Adrenal gland (tissue), 12 donors: ENCODE results near the gene PSMG4. TPM values are rescaled to one million over a fixed set of nuclear protein-coding genes. Genes with fewer than 3 reads are reported as not detected.
A peak's percentile ranks its signal among the peaks of the same experiment; 100 is the strongest.

Experiments
- DNase-seq, 7 donors: peaks; one replicate each; pipeline ENCODE4 v3.0.0-alpha.2; 2019 to 2020
- H3K27ac ChIP-seq, 5 donors: fragments of 200-600 bp; sonication (generic) in 4 of 5; 1 replicate in 3 of 5; 2 replicates in 2 of 5; pipeline versions ENCODE4 v1.5.1 to v1.8.0; 2016 to 2020; ENCODE audit warnings: mild to moderate bottlenecking in 1 of 5
- H3K27me3 ChIP-seq: fragments of 200-600 bp; 2 replicates; pipeline ENCODE4 v1.8.0; 2021
- H3K36me3 ChIP-seq, 2 donors: fragments of 200-600 bp; replicated peaks in 1 of 2; 1 replicate in 1 of 2; 2 replicates in 1 of 2; pipeline versions ENCODE4 v1.5.1 to v1.8.0; 2018 to 2022
- H3K4me1 ChIP-seq, 2 donors: fragments of 200-600 bp; replicated peaks in 1 of 2; 1 replicate in 1 of 2; 2 replicates in 1 of 2; pipeline versions ENCODE4 v1.5.1 to v1.8.0; 2018 to 2021
- H3K4me3 ChIP-seq, 4 donors: fragments of 200-600 bp; sonication (generic) in 3 of 4; one replicate each; pipeline ENCODE4 v1.5.1; 2016 to 2018
- H3K9me3 ChIP-seq, 3 donors: fragments of 200-600 bp; sonication (generic) in 1 of 3; replicated peaks in 1 of 3; 1 replicate in 2 of 3; 2 replicates in 1 of 3; pipeline versions ENCODE4 v1.5.1 to v1.8.0; 2016 to 2021
- CTCF ChIP-seq, 6 experiments: fragments of 450-650 bp in 4 of 6; fragments of 200-600 bp in 2 of 6; sonication (generic) in 1 of 6; IDR thresholded peaks; 1 replicate in 5 of 6; 2 replicates in 1 of 6; pipeline versions ENCODE4 v1.5.1 to v1.8.0; 2016 to 2021; ENCODE audit warnings: antibody characterized with exemption in 6 of 6, mild to moderate bottlenecking in 2 of 6, moderate library complexity in 1 of 6
- POLR2A ChIP-seq, 2 donors: fragments of 450-650 bp; IDR thresholded peaks; one replicate each; pipeline ENCODE4 v1.6.1; 2017; ENCODE audit warnings: antibody characterized with exemption in 2 of 2, mild to moderate bottlenecking in 2 of 2, moderate library complexity in 1 of 2
- WGBS, 4 donors: extraction: QIAGEN DNeasy Blood & Tissue Kit in 2 of 4; methylation state at CpG; one replicate each; pipeline versions ENCODE4 v1.1.5 to v1.1.7; 2013 to 2017; 5-methylcytosine and 5-hydroxymethylcytosine counted together
- intact Hi-C, 2 donors: fragments of 100-400 bp; cut with DNase I; formaldehyde crosslinking; loops; one replicate each; pipeline versions ENCODE4 v1.14.1 to v1.15.0; 2022 to 2023
- polyA plus RNA-seq, 3 donors: library from polyadenylated mRNA; stranded (reverse); fragments of 200-250 nt in 2 of 3; fragments of 350-450 nt in 1 of 3; fragmentation: Illumina TruSeq in 1 of 3; extraction: RNeasy Lipid Tissue Mini Kit (QIAGEN cat#74804) in 1 of 3; gene quantifications; one replicate each; pipeline ENCODE4 v1.2.3, GENCODE V29; 2013 to 2014
- total RNA-seq, 9 donors: library from RNA; depleted of rRNA in 4 of 9; stranded (reverse); fragments of >200 nt in 4 of 9; fragments of 120-200 nt in 1 of 9; fragmentation: NEBNext Ultra II Directional in 1 of 9; extraction: Animal tissue kit (Norgen Biotek cat#: 25700) in 1 of 9; gene quantifications; one replicate each; pipeline versions ENCODE4 v1.1.0 to v1.2.4, GENCODE V29; 2013 to 2023
- donor health status: healthy with polysubstance abuse.
- donor health status: Bipolar disorder and iron deficiency.
- donor health status: DM: yes; HTN: yes; CAD: no.
- donor health status: DM: no; HTN: no; CAD: no.
- donor health status: DM: no; HTN: no; CAD: no.
- donor health status: DM: yes; HTN: yes; CAD: no.

Gene PSMG4
- total and polyA plus RNA-seq, 12 donors: 4.9 to 87.5 (median 20.0) TPM

GRCh38 chr6:3296537-3296936, 37.8 kb downstream of the PSMG4 start:
- TF ChIP-seq CTCF (IDR thresholded peaks at IDR 0.05) (no peak), POLR2A (IDR thresholded peaks at IDR 0.05) (no peak)
- intact Hi-C loops: no loop called here

GRCh38 chr6:3297006-3297405, 38.3 kb downstream of the PSMG4 start:
- TF ChIP-seq POLR2A (IDR thresholded peaks at IDR 0.05) (no peak), CTCF (IDR thresholded peaks at IDR 0.05) (no peak)
- H3K27ac ChIP-seq: no peak overlapping the region
- 71 to 86% (median 84%) methylated on average over 7 to 9 of the region's 9 CpGs for WGBS, 4 donors
- no peaks in the 10 kb centered on the region for H3K36me3 ChIP-seq
- H3K9me3 ChIP-seq: no peaks in the 10 kb centered on the region
- H3K4me3 ChIP-seq: no peak overlapping the region
- intact Hi-C loops: no loop called here
- H3K27me3 ChIP-seq: no peaks in the 10 kb centered on the region
- peak in 2 of 7 donors; percentile 5 to 9 for DNase-seq
- H3K4me1 ChIP-seq: no peaks in the 10 kb centered on the region

More at GRCh38 chr6:3296537-3296936, 37.8 kb downstream of the PSMG4 start:
- H3K27ac ChIP-seq: no peak overlapping the region
- 84 to 95% (median 87%) methylated on average over 4 to 11 of the region's 11 CpGs for WGBS, 4 donors
- H3K9me3 ChIP-seq: no peaks in the 10 kb centered on the region
- no peaks in the 10 kb centered on the region for H3K36me3 ChIP-seq
- H3K4me1 ChIP-seq: no peaks in the 10 kb centered on the region
- DNase-seq: peak in 2 of 7 donors; percentile 2 to 3
- H3K27me3 ChIP-seq: no peaks in the 10 kb centered on the region
- H3K4me3 ChIP-seq: no peak overlapping the region

- 89 to 97% (median 92%) methylated on average over 7 to 11 of the region's 11 CpGs for WGBS, 4 donors
- Histone ChIP-seq H3K4me1 (no peaks in the 10 kb centered on the region), H3K4me3 (no peak overlapping the region), H3K27me3 (no peaks in the 10 kb centered on the region), H3K36me3 (no peaks in the 10 kb centered on the region), H3K9me3 (no peaks in the 10 kb centered on the region), H3K27ac (no peak overlapping the region)
- TF ChIP-seq CTCF (IDR thresholded peaks at IDR 0.05) (no peak), POLR2A (IDR thresholded peaks at IDR 0.05) (no peak)
- intact Hi-C loops: no loop called here
- DNase-seq: peak in 3 of 7 donors; percentile 3 to 9 (median 4)
These were observed 39.2 kb downstream of the PSMG4 start for GRCh38 chr6:3297909-3298308.

- WGBS, 4 donors: 85 to 95% (median 93%) methylated on average over 10 of the region's 10 CpGs
- DNase-seq: peak in 1 of 7 donors; percentile 2
- H3K4me3 ChIP-seq: no peak overlapping the region
- intact Hi-C loops: no loop called here
- TF ChIP-seq CTCF (IDR thresholded peaks at IDR 0.05): no peak
- no peak for TF ChIP-seq POLR2A (IDR thresholded peaks at IDR 0.05)
- H3K36me3 ChIP-seq: no peaks in the 10 kb centered on the region
- no peaks in the 10 kb centered on the region for H3K4me1 ChIP-seq
- H3K9me3 ChIP-seq: no peaks in the 10 kb centered on the region
- H3K27ac ChIP-seq: no peak overlapping the region
- no peaks in the 10 kb centered on the region for H3K27me3 ChIP-seq
These were observed 40.5 kb downstream of the PSMG4 start for GRCh38 chr6:3299221-3299620.
